ENCODE results near the gene CHURC1. TPM values are rescaled to one million over a fixed set of nuclear protein-coding genes. Genes with fewer than 3 reads are reported as not detected.

CHURC1 gene
- total RNA-seq, 1 experiment from 2014 or later = 15.7 TPM

Other genes starting within 250 kb of the CHURC1 start
- gene PLEKHG3, start 210.0 kb upstream of the CHURC1 start, total RNA-seq (2014; rRNA removed; shearing (Covaris generic); ENCODE audit: low replicate concordance) = 20.2 and 24.1 TPM in 2 replicates
- 0.13 TPM in 1 of 2 replicates, not detected in the other for gene SPTB, start 34.5 kb upstream of the CHURC1 start, total RNA-seq (2014; rRNA removed; shearing (Covaris generic); ENCODE audit: low replicate concordance)
- gene GPX2, start 28.3 kb downstream of the CHURC1 start, total RNA-seq (2014; rRNA removed; shearing (Covaris generic); ENCODE audit: low replicate concordance) = not detected in 2 replicates
- gene RAB15, start 57.9 kb downstream of the CHURC1 start, total RNA-seq (2014; rRNA removed; shearing (Covaris generic); ENCODE audit: low replicate concordance) = 1.0 and 3.4 TPM in 2 replicates
- 0.72 and 5.1 TPM in 2 replicates for gene FNTB, start 72.4 kb downstream of the CHURC1 start, total RNA-seq (2014; rRNA removed; shearing (Covaris generic); ENCODE audit: low replicate concordance)
- gene MAX, start 188.1 kb downstream of the CHURC1 start, total RNA-seq (2014; rRNA removed; shearing (Covaris generic); ENCODE audit: low replicate concordance) = 26.6 and 30.8 TPM in 2 replicates

All from MG63 (cell line).